DOHH2 (cell line): ENCODE measurements around the gene CPNE9.

ENCODE experiments used
- H3F3A ChIP-seq: fragments of 200-600 bp; sonication (generic), shearing (Covaris generic); 2 replicates; pipeline ENCODE4 v1.6.0; 2016; ENCODE audit warnings: antibody characterized with exemption, mild to moderate bottlenecking; ENCODE audit not compliant: control insufficient read depth, insufficient read depth
- H3K27ac ChIP-seq: fragments of 200-600 bp; sonication (generic); 2 replicates; pipeline ENCODE4 v1.5.1; 2014; ENCODE audit warnings: low read depth, mild to moderate bottlenecking, low read length, moderate library complexity
- H3K27me3 ChIP-seq: fragments of 200-600 bp; sonication (generic); 2 replicates; pipeline ENCODE4 v1.6.1; 2014; ENCODE audit warnings: mild to moderate bottlenecking, low read length, mixed read lengths; ENCODE audit not compliant: control insufficient read depth
- H3K36me3 ChIP-seq: fragments of 200-600 bp; sonication (generic); 2 replicates; pipeline ENCODE4 v1.6.1; 2014; ENCODE audit warnings: mild to moderate bottlenecking, low read length, moderate library complexity, mixed read lengths; ENCODE audit not compliant: control insufficient read depth
- H3K4me1 ChIP-seq: fragments of 200-600 bp; sonication (generic); 2 replicates; pipeline ENCODE4 v1.6.1; 2014; ENCODE audit warnings: mild to moderate bottlenecking, low read length, mixed read lengths; ENCODE audit not compliant: control insufficient read depth
- H3K4me2 ChIP-seq: fragments of 200-600 bp; sonication (generic); 2 replicates; pipeline ENCODE4 v1.6.0; 2014; ENCODE audit warnings: mild to moderate bottlenecking, low read length, moderate library complexity
- H3K4me3 ChIP-seq: fragments of 200-600 bp; sonication (generic); 2 replicates; pipeline ENCODE4 v1.5.1; 2014; ENCODE audit warnings: mild to moderate bottlenecking, low read length, mixed read lengths
- H3K79me2 ChIP-seq: fragments of 200-600 bp; sonication (generic); 2 replicates; pipeline ENCODE4 v1.6.1; 2014; ENCODE audit warnings: mild to moderate bottlenecking, low read length, mixed read lengths; ENCODE audit not compliant: control insufficient read depth
- H3K9me2 ChIP-seq: fragments of 200-600 bp; sonication (generic); replicated peaks from 2 replicates; pipeline ENCODE4 v1.6.1; 2014; ENCODE audit warnings: mild to moderate bottlenecking, low read length, mixed read lengths; ENCODE audit not compliant: control insufficient read depth
- H3K9me3 ChIP-seq: fragments of 200-600 bp; sonication (generic); 2 replicates; pipeline ENCODE4 v1.6.1; 2014; ENCODE audit warnings: antibody characterized with exemption, low read length, mixed read lengths; ENCODE audit not compliant: control insufficient read depth, insufficient read depth
- H4K20me1 ChIP-seq: fragments of 200-600 bp; sonication (generic); 2 replicates; pipeline ENCODE4 v1.6.0; 2014; ENCODE audit warnings: low read depth, mild to moderate bottlenecking, antibody characterized with exemption, low read length, moderate library complexity; ENCODE audit not compliant: control insufficient read depth, insufficient read depth
- CTCF ChIP-seq: fragments of 200-600 bp; sonication (generic); IDR thresholded peaks from one replicate; pipeline ENCODE4 v1.5.1; 2014; ENCODE audit warnings: antibody characterized with exemption, mild to moderate bottlenecking, low read depth, low read length; ENCODE audit not compliant: poor library complexity, severe bottlenecking
- EZH2phosphoT487 ChIP-seq: fragments of 200-600 bp; sonication (generic); IDR thresholded peaks from 2 replicates; pipeline ENCODE4 v1.6.1; 2017; ENCODE audit warnings: borderline replicate concordance, mild to moderate bottlenecking, antibody characterized with exemption, low read length, moderate library complexity, mixed read lengths

CPNE9 gene

DNA sequence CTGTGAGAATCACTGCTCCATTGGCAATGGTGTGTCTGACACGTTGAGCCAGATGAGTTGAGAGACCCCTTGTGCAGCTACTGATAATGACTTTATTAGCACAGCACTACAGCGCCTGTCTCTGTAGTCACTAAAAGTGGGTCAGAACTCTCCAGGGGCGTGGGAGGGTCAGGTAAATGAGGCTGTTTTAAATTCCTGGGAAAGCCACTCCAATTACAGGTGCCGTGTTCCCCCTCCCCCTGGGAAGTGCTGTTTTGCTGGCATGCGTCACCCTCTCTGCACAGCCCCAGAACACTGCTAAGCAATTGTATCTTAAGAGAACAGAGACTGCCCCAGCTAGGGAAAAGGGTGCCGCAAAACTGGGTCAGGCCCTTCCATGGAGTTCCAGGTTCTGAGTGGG, 21.5 kb upstream of the CPNE9 start:
- Histone ChIP-seq H3K27me3 (no peaks in the 10 kb centered on the region), H3K4me2 (no peak overlapping the region), H3K4me3 (no peak overlapping the region), H3K79me2 (no peaks in the 10 kb centered on the region), H3K9me3 (no peaks in the 10 kb centered on the region), H3K4me1 (no peaks in the 10 kb centered on the region), H3K27ac (no peak overlapping the region), H3K36me3 (peaks cover 95% of the 10 kb centered on the region), H3F3A (no peaks in the 10 kb centered on the region), H4K20me1 (no peaks in the 10 kb centered on the region), H3K9me2 (no peaks in the 10 kb centered on the region)
- TF ChIP-seq EZH2phosphoT487: no peak
- TF ChIP-seq CTCF: no peak

DNA sequence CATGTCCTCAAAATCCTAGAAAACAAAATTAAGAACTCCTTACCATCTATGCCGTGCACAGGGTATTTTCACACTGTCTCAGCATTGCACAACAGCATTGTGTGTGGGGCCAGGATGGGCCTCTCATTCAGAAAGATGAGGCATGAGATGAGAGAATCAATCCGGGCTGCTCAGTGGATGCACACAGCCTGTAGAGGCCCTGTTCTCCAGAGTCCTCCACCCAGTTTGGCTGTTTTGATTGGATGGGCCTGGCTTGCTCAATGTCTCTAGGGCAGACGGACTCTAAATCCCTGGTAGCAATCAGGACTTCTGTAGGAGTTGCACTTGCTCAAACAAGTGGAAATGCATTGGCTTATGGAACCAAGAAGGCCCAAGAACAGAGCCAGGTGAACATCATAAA, 20.2 kb upstream of the CPNE9 start:
- H3K9me3 ChIP-seq: no peaks in the 10 kb centered on the region
- no peak for TF ChIP-seq CTCF
- no peak for TF ChIP-seq EZH2phosphoT487
- H3K27me3 ChIP-seq: no peaks in the 10 kb centered on the region
- H3K4me3 ChIP-seq: no peak overlapping the region
- no peaks in the 10 kb centered on the region for H3K79me2 ChIP-seq
- H4K20me1 ChIP-seq: no peaks in the 10 kb centered on the region
- no peaks in the 10 kb centered on the region for H3K9me2 ChIP-seq
- no peak overlapping the region for H3K4me2 ChIP-seq
- no peak overlapping the region for H3K27ac ChIP-seq
- peaks cover 92% of the 10 kb centered on the region for H3K36me3 ChIP-seq
- no peaks in the 10 kb centered on the region for H3F3A ChIP-seq
- H3K4me1 ChIP-seq: no peaks in the 10 kb centered on the region

DNA sequence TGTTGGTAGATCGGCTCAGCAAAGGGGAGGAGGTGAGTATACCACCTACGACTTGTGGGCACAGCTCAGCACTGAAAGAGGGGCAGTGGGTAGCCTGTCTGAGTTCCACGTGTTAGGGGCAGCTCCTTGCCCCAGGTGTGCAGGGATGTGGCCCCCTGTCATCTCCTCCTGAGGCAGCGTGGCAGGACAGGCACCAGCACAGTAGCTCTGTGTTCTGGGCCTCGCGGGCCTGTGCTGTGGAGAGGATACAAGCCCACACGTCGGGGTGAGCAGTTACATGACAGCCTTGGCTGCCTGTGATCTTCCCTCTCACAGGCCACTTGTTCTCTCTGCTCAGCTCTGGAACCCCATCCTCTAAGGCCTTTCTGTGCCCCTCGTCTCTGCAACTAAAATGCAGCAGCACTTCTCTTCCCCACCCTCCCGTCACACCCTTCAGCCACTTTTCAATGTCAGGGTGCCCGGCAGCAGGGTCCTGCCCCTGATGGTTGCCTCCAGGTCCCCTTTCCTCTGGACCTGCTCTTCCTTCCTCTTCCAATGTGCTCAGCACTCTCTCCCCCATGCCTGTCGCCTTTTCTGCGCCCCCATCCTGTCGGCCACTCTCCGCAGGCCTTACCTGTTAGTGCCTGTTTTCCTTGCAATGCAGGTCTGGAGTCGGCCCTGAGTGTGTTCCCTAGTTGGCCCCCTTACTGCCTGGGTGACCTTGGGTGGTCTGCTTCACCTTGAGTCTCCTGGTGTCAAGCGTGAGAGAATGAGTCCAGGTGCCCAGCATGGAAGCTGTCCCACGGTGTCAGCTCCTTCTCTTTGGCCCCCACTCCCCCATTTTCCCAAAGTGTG, 18.2 kb upstream of the CPNE9 start:
- Histone ChIP-seq H4K20me1 (no peaks in the 10 kb centered on the region), H3K4me3 (no peak overlapping the region), H3K4me1 (peaks cover 3% of the 10 kb centered on the region), H3K4me2 (no peak overlapping the region), H3K27me3 (no peaks in the 10 kb centered on the region), H3F3A (no peaks in the 10 kb centered on the region), H3K36me3 (peaks cover 93% of the 10 kb centered on the region), H3K9me3 (no peaks in the 10 kb centered on the region), H3K79me2 (no peaks in the 10 kb centered on the region), H3K27ac (no peak overlapping the region), H3K9me2 (no peaks in the 10 kb centered on the region)
- no peak for TF ChIP-seq CTCF
- TF ChIP-seq EZH2phosphoT487: no peak
